SK-N-SH treated with all-trans-retinoic acid at 6 μM for 48 hours (cell line): Measurements from ENCODE around the gene MLLT1.

Source experiments
- ATAC-seq: fragments of 200-7000 bp; cut with Tn5 transposase; 3 replicates; pipeline ENCODE4 v1.9.1; 2020; ENCODE audit warnings: mild to moderate bottlenecking, moderate library complexity
- ARNTL ChIP-seq: fragments of 450-650 bp; formaldehyde crosslinking; IDR thresholded peaks from 2 replicates; pipeline ENCODE4 v1.5.0; 2020; ENCODE audit warnings: low read depth, mild to moderate bottlenecking, moderate library complexity, borderline replicate concordance
- BACH2 ChIP-seq: fragments of 250-450 bp; sonication (Bioruptor Pico); IDR thresholded peaks from 2 replicates; pipeline ENCODE4 v1.9.0; 2021; ENCODE audit warnings: mild to moderate bottlenecking, borderline replicate concordance
- CSDC2 ChIP-seq: fragments of 250-450 bp; sonication (Bioruptor Pico); IDR thresholded peaks from 2 replicates; pipeline ENCODE4 v1.5.0; 2020; ENCODE audit warnings: mild to moderate bottlenecking, moderate library complexity
- CSRNP3 ChIP-seq: fragments of 250-450 bp; sonication (Bioruptor Pico); IDR thresholded peaks from 2 replicates; pipeline ENCODE4 v1.5.1; 2021; ENCODE audit warnings: mild to moderate bottlenecking, moderate library complexity
- ESRRG ChIP-seq: fragments of 250-450 bp; sonication (Bioruptor Pico); IDR thresholded peaks from 2 replicates; pipeline ENCODE4 v1.6.1; 2021; ENCODE audit warnings: mild to moderate bottlenecking
- GLIS3 ChIP-seq: fragments of 250-450 bp; sonication (Bioruptor Pico); IDR thresholded peaks from 2 replicates; pipeline ENCODE4 v1.5.0; 2020; ENCODE audit warnings: mild to moderate bottlenecking, moderate library complexity
- OSR1 ChIP-seq: fragments of 250-450 bp; sonication (Bioruptor Pico); IDR thresholded peaks from 2 replicates; pipeline ENCODE4 v1.8.0; 2022; ENCODE audit warnings: moderate library complexity, mild to moderate bottlenecking, inconsistent platforms
- PATZ1 ChIP-seq: fragments of 250-450 bp; sonication (Bioruptor Pico); IDR thresholded peaks from 2 replicates; pipeline ENCODE4 v1.8.0; 2020; ENCODE audit warnings: mild to moderate bottlenecking, moderate library complexity, borderline replicate concordance
- POU6F1 ChIP-seq: fragments of 250-450 bp; sonication (Bioruptor Pico); IDR thresholded peaks from 2 replicates; pipeline ENCODE4 v1.8.0; 2021; ENCODE audit warnings: low read depth, mild to moderate bottlenecking, moderate library complexity, borderline replicate concordance
- PPARA ChIP-seq: fragments of 250-450 bp; sonication (Bioruptor Pico); IDR thresholded peaks from 2 replicates; pipeline ENCODE4 v1.5.0; 2020; ENCODE audit warnings: mild to moderate bottlenecking, borderline replicate concordance
- RARB ChIP-seq: fragments of 250-450 bp; sonication (Bioruptor Pico); IDR thresholded peaks from 2 replicates; pipeline ENCODE4 v1.8.0; 2021; ENCODE audit warnings: mild to moderate bottlenecking, moderate library complexity
- SNAI2 ChIP-seq: fragments of 250-450 bp; sonication (Bioruptor Pico); IDR thresholded peaks from 2 replicates; pipeline ENCODE4 v1.5.0; 2020; ENCODE audit warnings: mild to moderate bottlenecking, moderate library complexity
- TCF4 ChIP-seq: fragments of 250-450 bp; sonication (Bioruptor Pico); IDR thresholded peaks from 2 replicates; pipeline ENCODE4 v1.8.0; 2021; ENCODE audit warnings: mild to moderate bottlenecking, moderate library complexity, borderline replicate concordance
- TSHZ2 ChIP-seq: fragments of 250-450 bp; sonication (Bioruptor Pico); IDR thresholded peaks from 2 replicates; pipeline ENCODE4 v1.5.0; 2020; ENCODE audit warnings: mild to moderate bottlenecking, moderate library complexity
- ZC3H10 ChIP-seq: fragments of 250-450 bp; sonication (Bioruptor Pico); IDR thresholded peaks from 2 replicates; pipeline ENCODE4 v1.5.1; 2021; ENCODE audit warnings: mild to moderate bottlenecking, moderate library complexity
- ZFP3 ChIP-seq: fragments of 250-450 bp; sonication (Bioruptor Pico); IDR thresholded peaks from 2 replicates; pipeline ENCODE4 v1.5.0; 2020; ENCODE audit warnings: mild to moderate bottlenecking, moderate library complexity
- ZFP30 ChIP-seq: fragments of 450-650 bp; formaldehyde crosslinking; IDR thresholded peaks from 2 replicates; pipeline ENCODE4 v1.5.0; 2022; ENCODE audit warnings: mild to moderate bottlenecking, moderate library complexity
- ZNF565 ChIP-seq: fragments of 450-650 bp; formaldehyde crosslinking; conservative IDR thresholded peaks from 2 replicates; pipeline ENCODE4 v1.5.0; 2020; ENCODE audit warnings: low read depth, mild to moderate bottlenecking, moderate library complexity
- ZNF70 ChIP-seq: fragments of 450-650 bp; formaldehyde crosslinking; IDR thresholded peaks from 2 replicates; pipeline ENCODE4 v1.5.0; 2020; ENCODE audit warnings: mild to moderate bottlenecking, moderate library complexity
- ZNF8 ChIP-seq: fragments of 450-650 bp; formaldehyde crosslinking; IDR thresholded peaks from 2 replicates; pipeline ENCODE4 v1.5.0; 2020; ENCODE audit warnings: mild to moderate bottlenecking, moderate library complexity

Gene MLLT1

GRCh38 chr19:6248844-6249243 lies 30.9 kb downstream of the MLLT1 start:
- ATAC-seq: no peak
- no peak for TF ChIP-seq ARNTL (CRISPR knock-in tag)
- no peak for TF ChIP-seq TSHZ2
- TF ChIP-seq PATZ1: no peak
- TF ChIP-seq PPARA (CRISPR knock-in tag): no peak
- no peak for TF ChIP-seq POU6F1 (CRISPR knock-in tag)
- TF ChIP-seq ZFP30: no peak
- TF ChIP-seq ZC3H10 (CRISPR knock-in tag): no peak
- TF ChIP-seq ZFP3 (CRISPR knock-in tag): no peak
- no peak for TF ChIP-seq TCF4 (CRISPR knock-in tag)
- no peak for TF ChIP-seq CSRNP3 (CRISPR knock-in tag)
- no peak for TF ChIP-seq BACH2 (CRISPR knock-in tag)
- no peak for TF ChIP-seq OSR1 (CRISPR knock-in tag)
- TF ChIP-seq ZNF565 (CRISPR knock-in tag): no peak
- no peak for TF ChIP-seq GLIS3
- TF ChIP-seq RARB (CRISPR knock-in tag): no peak
- no peak for TF ChIP-seq ESRRG (CRISPR knock-in tag)
- no peak for TF ChIP-seq SNAI2
- TF ChIP-seq ZNF8: no peak
- TF ChIP-seq ZNF70 (CRISPR knock-in tag): no peak
- TF ChIP-seq, all 23 proteins: peak for 0

- no peak for ATAC-seq
- TF ChIP-seq ARNTL (CRISPR knock-in tag) (no peak), CSRNP3 (CRISPR knock-in tag) (no peak), ZC3H10 (CRISPR knock-in tag) (no peak), CSDC2 (CRISPR knock-in tag) (no peak), ZFP3 (CRISPR knock-in tag) (no peak)
Measured at GRCh38 chr19:6248341-6248740, 31.4 kb downstream of the MLLT1 start.

GRCh38 chr19:6247007-6247288 lies 32.8 kb downstream of the MLLT1 start:
- no peak for TF ChIP-seq POU6F1 (CRISPR knock-in tag)
- no peak for TF ChIP-seq BACH2 (CRISPR knock-in tag)
- TF ChIP-seq CSDC2 (CRISPR knock-in tag): no peak
- TF ChIP-seq ZNF565 (CRISPR knock-in tag): no peak
- no peak for TF ChIP-seq TSHZ2
- TF ChIP-seq PATZ1: no peak
- TF ChIP-seq ESRRG (CRISPR knock-in tag): no peak
- TF ChIP-seq, all 23 proteins: peak for 0
- no peak for ATAC-seq
